IPS-18a (cell line): ENCODE data around the gene ABCC11.

ENCODE experiments used
- H3K27ac ChIP-seq: one replicate; pipeline ENCODE4 v1.5.1; 2013; ENCODE audit warnings: low read length
- H3K27me3 ChIP-seq: one replicate; pipeline ENCODE4 v1.6.1; 2013; ENCODE audit warnings: mild to moderate bottlenecking, low read length; ENCODE audit not compliant: control insufficient read depth, insufficient read depth
- H3K36me3 ChIP-seq: one replicate; pipeline ENCODE4 v1.6.1; 2013; ENCODE audit warnings: low read depth, low read length; ENCODE audit not compliant: control insufficient read depth
- H3K4me1 ChIP-seq: one replicate; pipeline ENCODE4 v1.6.1; 2013; ENCODE audit warnings: low read depth, low read length; ENCODE audit not compliant: control insufficient read depth
- H3K4me3 ChIP-seq: one replicate; pipeline ENCODE4 v1.5.1; 2013; ENCODE audit warnings: low read length
- H3K9ac ChIP-seq: one replicate; pipeline ENCODE4 v1.6.1; 2013; ENCODE audit warnings: mild to moderate bottlenecking, low read length, moderate library complexity
- H3K9me3 ChIP-seq: one replicate; pipeline ENCODE4 v1.6.1; 2013; ENCODE audit warnings: low read depth, low read length; ENCODE audit not compliant: control insufficient read depth

ABCC11 gene

DNA sequence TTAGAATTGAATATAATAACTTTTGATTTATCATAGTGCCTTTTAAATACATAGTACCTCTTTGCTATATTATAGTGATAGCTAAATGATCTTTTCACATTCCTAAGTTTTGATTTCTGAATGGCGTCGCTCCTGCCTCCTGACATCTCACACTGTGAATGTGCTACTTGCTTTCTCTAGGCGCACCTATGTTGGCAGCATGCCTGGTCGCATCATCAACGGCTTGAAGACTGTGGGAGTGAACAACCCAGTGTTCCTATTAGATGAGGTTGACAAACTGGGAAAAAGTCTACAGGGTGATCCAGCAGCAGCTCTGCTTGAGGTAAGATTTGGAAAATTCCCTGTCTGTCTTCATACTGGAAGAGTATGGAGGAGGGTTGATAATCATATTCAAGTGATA is 29.8 kb upstream of the ABCC11 start:
- no peaks in the 10 kb centered on the region for H3K9me3 ChIP-seq
- no peak overlapping the region for H3K27ac ChIP-seq
- no peaks in the 10 kb centered on the region for H3K4me1 ChIP-seq
- no peak overlapping the region for H3K4me3 ChIP-seq
- H3K9ac ChIP-seq = no peak overlapping the region
- peaks cover 6% of the 10 kb centered on the region for H3K36me3 ChIP-seq
- no peaks in the 10 kb centered on the region for H3K27me3 ChIP-seq

GRCh38 chr16:48276102-48276501 is 28.8 kb upstream of the ABCC11 start:
- Histone ChIP-seq H3K4me1 (no peaks in the 10 kb centered on the region), H3K9me3 (no peaks in the 10 kb centered on the region), H3K9ac (no peak overlapping the region), H3K27ac (no peak overlapping the region), H3K4me3 (no peak overlapping the region), H3K27me3 (no peaks in the 10 kb centered on the region), H3K36me3 (peaks cover 8% of the 10 kb centered on the region)

- H3K27me3 ChIP-seq = no peaks in the 10 kb centered on the region
- peaks cover 16% of the 10 kb centered on the region for H3K36me3 ChIP-seq
- H3K9ac ChIP-seq = no peak overlapping the region
- no peaks in the 10 kb centered on the region for H3K4me1 ChIP-seq
- no peak overlapping the region for H3K27ac ChIP-seq
- no peaks in the 10 kb centered on the region for H3K9me3 ChIP-seq
- no peak overlapping the region for H3K4me3 ChIP-seq
Observed at GRCh38 chr16:48274476-48274875, 27.1 kb upstream of the ABCC11 start.

DNA sequence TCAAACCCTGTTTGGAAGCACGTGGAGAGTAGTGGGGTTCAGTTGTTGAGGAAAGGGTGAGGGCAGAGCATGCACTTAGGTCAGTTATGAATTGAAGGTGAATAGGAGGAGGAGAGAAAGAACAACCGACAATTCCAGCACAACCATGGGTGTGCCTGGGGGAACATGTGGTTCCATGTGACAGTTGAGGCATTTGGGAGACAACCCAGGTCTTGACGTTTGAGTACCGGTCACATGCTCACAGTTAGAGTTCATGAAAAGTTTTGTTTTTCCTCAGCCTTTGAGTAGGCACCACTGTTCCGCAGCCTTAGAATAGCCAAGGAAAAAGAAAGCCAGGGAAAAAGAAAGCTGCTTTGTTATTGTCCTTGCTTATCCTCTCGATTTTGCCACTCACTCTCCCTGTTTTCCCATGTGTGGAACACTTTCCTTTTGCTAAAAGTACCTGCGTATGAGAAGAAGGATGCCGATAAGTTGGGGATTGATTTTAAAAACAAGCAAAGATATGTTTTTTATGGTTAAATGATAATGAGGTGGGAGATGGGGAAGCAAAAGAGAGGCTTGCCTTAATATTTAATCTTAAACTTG is 25.6 kb upstream of the ABCC11 start:
- Histone ChIP-seq H3K27ac (no peak overlapping the region), H3K4me1 (no peaks in the 10 kb centered on the region), H3K9ac (no peak overlapping the region), H3K27me3 (no peaks in the 10 kb centered on the region), H3K9me3 (no peaks in the 10 kb centered on the region), H3K4me3 (no peak overlapping the region), H3K36me3 (peaks cover 13% of the 10 kb centered on the region)

DNA sequence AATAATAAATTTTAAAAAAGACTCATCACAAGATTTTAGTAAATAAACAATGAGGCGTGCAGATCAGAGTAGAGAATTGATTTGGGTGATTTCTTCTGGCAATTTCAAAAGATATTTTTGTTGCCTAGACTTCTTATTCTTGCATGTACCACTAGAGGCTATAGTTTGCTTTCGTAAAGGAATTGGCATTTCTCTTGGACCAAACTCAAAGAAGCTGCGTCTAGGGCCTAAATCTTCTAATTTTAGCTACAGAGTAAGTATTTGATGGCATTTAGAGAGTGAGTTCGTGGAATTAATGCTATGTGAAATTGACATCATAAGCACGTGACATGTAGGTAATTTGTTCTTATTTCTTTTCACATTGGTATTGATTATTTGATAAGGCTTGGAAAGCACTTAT is 24.4 kb upstream of the ABCC11 start:
- no peaks in the 10 kb centered on the region for H3K4me1 ChIP-seq
- no peaks in the 10 kb centered on the region for H3K9me3 ChIP-seq
- no peaks in the 10 kb centered on the region for H3K27me3 ChIP-seq
- H3K9ac ChIP-seq = no peak overlapping the region
- H3K27ac ChIP-seq = no peak overlapping the region
- H3K4me3 ChIP-seq = no peak overlapping the region
- H3K36me3 ChIP-seq = peaks cover 10% of the 10 kb centered on the region

GRCh38 chr16:48269011-48269410 is 21.7 kb upstream of the ABCC11 start:
- Histone ChIP-seq H3K9ac (no peak overlapping the region), H3K36me3 (peaks cover 21% of the 10 kb centered on the region), H3K27me3 (no peaks in the 10 kb centered on the region), H3K4me1 (no peaks in the 10 kb centered on the region), H3K9me3 (no peaks in the 10 kb centered on the region), H3K4me3 (no peak overlapping the region), H3K27ac (no peak overlapping the region)

DNA sequence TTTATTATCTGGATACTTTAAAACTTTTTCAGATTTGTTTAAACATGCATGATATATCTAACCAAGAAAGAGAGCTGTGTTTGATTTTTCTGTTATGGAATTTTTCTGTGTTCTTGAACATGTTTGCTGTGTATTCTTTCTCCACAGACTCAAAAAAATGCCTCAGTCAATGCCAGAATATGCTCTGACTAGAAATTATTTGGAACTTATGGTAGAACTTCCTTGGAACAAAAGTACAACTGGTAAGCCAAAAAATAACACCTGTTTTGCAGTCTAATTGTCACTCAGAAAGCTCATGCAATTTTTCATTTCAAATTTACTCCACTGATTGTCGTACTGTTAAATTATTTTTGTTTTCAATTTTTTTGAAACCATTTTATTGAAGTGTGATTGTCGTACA is 15.3 kb upstream of the ABCC11 start:
- Histone ChIP-seq H3K4me1 (no peaks in the 10 kb centered on the region), H3K4me3 (no peak overlapping the region), H3K36me3 (peaks cover 43% of the 10 kb centered on the region), H3K9me3 (no peaks in the 10 kb centered on the region), H3K27me3 (no peaks in the 10 kb centered on the region), H3K9ac (no peak overlapping the region), H3K27ac (no peak overlapping the region)

DNA sequence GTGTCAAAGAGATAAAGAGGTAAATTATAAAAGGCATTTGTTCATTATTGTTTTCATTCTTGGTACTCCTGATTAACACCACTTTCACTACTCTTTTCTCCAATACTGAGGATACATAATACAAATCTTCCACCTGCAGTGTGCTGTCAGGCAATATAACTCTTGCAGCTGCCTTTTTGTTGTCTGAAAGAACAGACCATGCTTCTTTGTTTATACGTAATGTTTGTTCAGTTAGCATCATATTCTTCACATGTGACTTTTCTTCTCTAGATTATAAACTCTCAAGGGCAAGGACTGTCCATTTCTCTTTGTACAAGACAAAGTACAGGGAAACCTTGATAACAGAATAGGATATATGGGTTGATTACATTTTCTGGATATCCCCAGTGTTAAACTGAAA is 14.2 kb upstream of the ABCC11 start:
- H3K9ac ChIP-seq = no peak overlapping the region
- H3K27ac ChIP-seq = no peak overlapping the region
- H3K9me3 ChIP-seq = no peaks in the 10 kb centered on the region
- H3K4me3 ChIP-seq = no peak overlapping the region
- no peaks in the 10 kb centered on the region for H3K4me1 ChIP-seq
- H3K36me3 ChIP-seq = peaks cover 45% of the 10 kb centered on the region
- no peaks in the 10 kb centered on the region for H3K27me3 ChIP-seq

DNA sequence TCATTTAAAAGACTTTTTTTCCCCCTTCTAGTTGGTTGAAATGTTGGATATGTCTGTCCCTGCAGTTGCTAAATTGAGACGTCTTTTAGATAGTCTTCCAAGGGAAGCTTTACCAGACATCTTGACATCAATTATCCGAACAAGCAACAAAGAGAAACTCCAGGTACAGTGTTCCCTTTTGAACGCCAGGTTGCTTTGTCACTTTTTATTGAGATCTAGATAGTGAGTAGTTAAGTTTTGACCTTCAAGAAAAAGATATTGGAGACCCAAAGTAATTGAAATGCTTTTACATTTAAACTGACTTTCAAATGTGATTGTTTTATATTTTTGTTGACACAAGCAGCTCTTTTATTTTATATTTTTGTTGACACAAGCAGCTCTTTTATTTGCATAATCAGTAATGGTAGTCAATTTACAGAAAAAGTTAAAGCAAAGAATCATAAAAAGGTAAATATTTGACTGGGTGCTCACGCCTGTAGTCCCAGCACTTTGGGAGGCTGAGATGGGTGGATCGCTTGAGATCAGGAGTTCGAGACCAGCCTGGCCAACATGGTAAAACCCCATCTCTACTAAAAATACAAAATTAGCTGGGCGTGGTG is 9.3 kb upstream of the ABCC11 start:
- H3K27me3 ChIP-seq = no peaks in the 10 kb centered on the region
- no peak overlapping the region for H3K27ac ChIP-seq
- no peak overlapping the region for H3K9ac ChIP-seq
- peaks cover 21% of the 10 kb centered on the region for H3K36me3 ChIP-seq
- H3K4me1 ChIP-seq = no peaks in the 10 kb centered on the region
- H3K4me3 ChIP-seq = no peak overlapping the region
- no peaks in the 10 kb centered on the region for H3K9me3 ChIP-seq

DNA sequence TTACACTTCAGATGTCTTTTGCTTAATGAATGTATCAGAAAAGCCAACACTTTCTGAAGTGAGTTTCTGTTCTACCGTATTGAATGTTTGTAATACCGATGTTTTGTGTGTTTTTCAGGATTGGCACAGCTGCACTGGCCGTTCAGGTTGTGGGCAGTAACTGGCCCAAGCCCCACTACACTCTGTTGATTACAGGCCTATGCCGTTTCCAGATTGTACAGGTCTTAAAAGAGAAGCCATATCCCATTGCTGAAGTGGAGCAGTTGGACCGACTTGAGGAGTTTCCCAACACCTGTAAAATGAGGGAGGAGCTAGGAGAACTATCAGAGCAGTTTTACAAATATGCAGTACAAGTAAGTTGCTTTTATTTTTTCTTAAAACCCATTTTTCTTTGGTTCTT is 4.7 kb upstream of the ABCC11 start:
- Histone ChIP-seq H3K27me3 (no peaks in the 10 kb centered on the region), H3K27ac (no peak overlapping the region), H3K4me1 (no peaks in the 10 kb centered on the region), H3K4me3 (no peak overlapping the region), H3K9me3 (no peaks in the 10 kb centered on the region), H3K36me3 (peaks cover 4% of the 10 kb centered on the region), H3K9ac (no peak overlapping the region)

- Histone ChIP-seq H3K27ac (no peak overlapping the region), H3K36me3 (no peaks in the 10 kb centered on the region)
Observed at GRCh38 chr16:48250520-48251278, 3.4 kb upstream of the ABCC11 start.

DNA sequence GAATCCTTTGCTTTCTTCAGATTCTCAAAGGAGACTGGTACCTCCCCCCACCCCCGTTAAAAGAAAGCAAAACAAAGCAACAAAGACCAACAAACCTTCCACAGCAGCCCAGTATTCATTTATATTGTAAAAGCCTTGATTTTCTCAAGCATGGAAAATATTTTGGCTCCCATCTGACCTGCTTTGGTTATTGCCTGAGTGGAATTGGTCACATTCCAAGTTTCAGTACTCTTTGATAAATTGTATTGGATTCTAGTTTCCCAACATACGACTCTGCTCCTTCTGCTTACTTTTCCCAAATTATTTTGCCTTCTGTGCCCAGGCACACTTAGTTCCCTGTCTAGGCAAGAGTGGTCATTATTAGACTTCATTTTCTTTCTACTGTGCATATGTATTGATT is 1.3 kb downstream of the ABCC11 start:
- Histone ChIP-seq H3K36me3 (no peaks in the 10 kb centered on the region), H3K9me3 (no peaks in the 10 kb centered on the region), H3K4me3 (no peak overlapping the region), H3K27me3 (no peaks in the 10 kb centered on the region), H3K4me1 (peaks cover 5% of the 10 kb centered on the region), H3K27ac (no peak overlapping the region), H3K9ac (no peak overlapping the region)

More at GRCh38 chr16:48250520-48251278, 3.4 kb upstream of the ABCC11 start:
- Histone ChIP-seq H3K4me3 (no peak overlapping the region), H3K9ac (no peak overlapping the region), H3K27me3 (no peaks in the 10 kb centered on the region), H3K4me1 (no peaks in the 10 kb centered on the region), H3K9me3 (no peaks in the 10 kb centered on the region)
